ENCODE results near the gene CYP39A1. TPM values are rescaled to one million over a fixed set of nuclear protein-coding genes. Genes with fewer than 3 reads are reported as not detected.

CYP39A1 gene
- total and polyA plus RNA-seq, 9 of the 15 experiments (the other 6 are each of a cell fraction or from before 2014, with no cell fraction given), result not detected

DNA sequence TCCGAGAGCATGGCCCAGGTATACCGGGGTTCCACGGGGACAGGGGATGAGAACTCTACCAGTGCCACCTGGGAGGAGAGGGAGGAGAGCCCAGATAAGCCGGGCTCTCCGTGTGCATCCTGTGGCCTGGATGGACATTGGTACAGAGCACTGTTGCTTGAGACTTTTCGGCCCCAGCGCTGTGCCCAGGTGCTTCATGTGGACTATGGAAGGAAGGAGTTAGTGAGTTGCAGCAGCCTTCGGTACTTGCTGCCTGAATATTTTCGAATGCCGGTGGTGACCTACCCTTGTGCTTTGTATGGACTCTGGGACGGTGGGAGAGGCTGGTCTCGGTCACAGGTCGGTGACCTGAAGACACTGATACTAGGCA lies 36.3 kb upstream of the CYP39A1 start:
- no peaks in the 10 kb centered on the region for H3K9me3 ChIP-seq (replicated peaks; ENCODE audit: control insufficient read depth, insufficient read depth, low read depth, low read length)
- no peaks in the 10 kb centered on the region for H3K9me1 ChIP-seq (ENCODE audit: control insufficient read depth, insufficient read depth, low read length)
- BruUV-seq (replicated peaks), result no TSS peak
- H2AFZ ChIP-seq (ENCODE audit: low read depth, low read length), result no peak overlapping the region
- in situ Hi-C loops (cut with MboI) (no loop called here), intact Hi-C loops (cut with micrococcal nuclease) (no loop called here)
- no peak for TF ChIP-seq SREBF2 (CRISPR knock-in tag; IDR thresholded peaks at IDR 0.05)
- TF ChIP-seq, protein P1, sequence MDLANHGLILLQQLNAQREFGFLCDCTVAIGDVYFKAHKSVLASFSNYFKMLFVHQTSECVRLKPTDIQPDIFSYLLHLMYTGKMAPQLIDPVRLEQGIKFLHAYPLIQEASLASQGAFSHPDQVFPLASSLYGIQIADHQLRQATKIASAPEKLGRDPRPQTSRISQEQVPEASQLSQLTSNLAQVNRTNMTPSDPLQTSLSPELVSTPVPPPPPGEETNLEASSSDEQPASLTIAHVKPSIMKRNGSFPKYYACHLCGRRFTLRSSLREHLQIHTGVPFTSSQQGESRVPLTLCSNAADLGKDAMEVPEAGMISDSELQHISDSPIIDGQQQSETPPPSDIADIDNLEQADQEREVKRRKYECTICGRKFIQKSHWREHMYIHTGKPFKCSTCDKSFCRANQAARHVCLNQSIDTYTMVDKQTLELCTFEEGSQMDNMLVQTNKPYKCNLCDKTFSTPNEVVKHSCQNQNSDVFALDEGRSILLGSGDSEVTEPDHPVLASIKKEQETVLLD (IDR thresholded peaks at IDR 0.05), result no peak
- TF ChIP-seq, protein P2, sequence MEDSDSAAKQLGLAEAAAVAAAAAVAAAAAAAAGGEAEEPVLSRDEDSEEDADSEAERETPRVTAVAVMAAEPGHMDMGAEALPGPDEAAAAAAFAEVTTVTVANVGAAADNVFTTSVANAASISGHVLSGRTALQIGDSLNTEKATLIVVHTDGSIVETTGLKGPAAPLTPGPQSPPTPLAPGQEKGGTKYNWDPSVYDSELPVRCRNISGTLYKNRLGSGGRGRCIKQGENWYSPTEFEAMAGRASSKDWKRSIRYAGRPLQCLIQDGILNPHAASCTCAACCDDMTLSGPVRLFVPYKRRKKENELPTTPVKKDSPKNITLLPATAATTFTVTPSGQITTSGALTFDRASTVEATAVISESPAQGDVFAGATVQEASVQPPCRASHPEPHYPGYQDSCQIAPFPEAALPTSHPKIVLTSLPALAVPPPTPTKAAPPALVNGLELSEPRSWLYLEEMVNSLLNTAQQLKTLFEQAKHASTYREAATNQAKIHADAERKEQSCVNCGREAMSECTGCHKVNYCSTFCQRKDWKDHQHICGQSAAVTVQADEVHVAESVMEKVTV (CRISPR knock-in tag; IDR thresholded peaks at IDR 0.05), result no peak
- TF ChIP-seq HMG20B (CRISPR knock-in tag; IDR thresholded peaks at IDR 0.05), result no peak
- TF ChIP-seq, protein P3, sequence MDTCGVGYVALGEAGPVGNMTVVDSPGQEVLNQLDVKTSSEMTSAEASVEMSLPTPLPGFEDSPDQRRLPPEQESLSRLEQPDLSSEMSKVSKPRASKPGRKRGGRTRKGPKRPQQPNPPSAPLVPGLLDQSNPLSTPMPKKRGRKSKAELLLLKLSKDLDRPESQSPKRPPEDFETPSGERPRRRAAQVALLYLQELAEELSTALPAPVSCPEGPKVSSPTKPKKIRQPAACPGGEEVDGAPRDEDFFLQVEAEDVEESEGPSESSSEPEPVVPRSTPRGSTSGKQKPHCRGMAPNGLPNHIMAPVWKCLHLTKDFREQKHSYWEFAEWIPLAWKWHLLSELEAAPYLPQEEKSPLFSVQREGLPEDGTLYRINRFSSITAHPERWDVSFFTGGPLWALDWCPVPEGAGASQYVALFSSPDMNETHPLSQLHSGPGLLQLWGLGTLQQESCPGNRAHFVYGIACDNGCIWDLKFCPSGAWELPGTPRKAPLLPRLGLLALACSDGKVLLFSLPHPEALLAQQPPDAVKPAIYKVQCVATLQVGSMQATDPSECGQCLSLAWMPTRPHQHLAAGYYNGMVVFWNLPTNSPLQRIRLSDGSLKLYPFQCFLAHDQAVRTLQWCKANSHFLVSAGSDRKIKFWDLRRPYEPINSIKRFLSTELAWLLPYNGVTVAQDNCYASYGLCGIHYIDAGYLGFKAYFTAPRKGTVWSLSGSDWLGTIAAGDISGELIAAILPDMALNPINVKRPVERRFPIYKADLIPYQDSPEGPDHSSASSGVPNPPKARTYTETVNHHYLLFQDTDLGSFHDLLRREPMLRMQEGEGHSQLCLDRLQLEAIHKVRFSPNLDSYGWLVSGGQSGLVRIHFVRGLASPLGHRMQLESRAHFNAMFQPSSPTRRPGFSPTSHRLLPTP (IDR thresholded peaks at IDR 0.05; ENCODE audit: borderline replicate concordance, extremely low read depth, insufficient read length), result no peak
- no peak for TF ChIP-seq KDM4B (IDR thresholded peaks at IDR 0.05; ENCODE audit: borderline replicate concordance in 2 of 2, low read depth in 1 of 2)
- TF ChIP-seq CCNT2 (IDR thresholded peaks at IDR 0.05; ENCODE audit: borderline replicate concordance, extremely low read depth, insufficient read length, low read depth, low read length), result no peak
- TF ChIP-seq TARDBP (IDR thresholded peaks at IDR 0.05), result no peak
- no peak for FAIRE-seq
- ChIA-PET POLR2A (no interaction called here), CTCF (ENCODE audit: low intra/inter-chr PET ratio) (no interaction called here)
- peaks cover 0 to 11% of the 10 kb centered on the region in 2 experiments; a peak in 1 of 5 replicates for H3K27me3 ChIP-seq (ENCODE audit: control insufficient read depth in 2 of 2, insufficient read depth in 2 of 2, low read length in 2 of 2)
- ATAC-seq, result no peak
- H3K4me3 ChIP-seq, result no peak overlapping the region
- DNase-seq (ENCODE audit: extremely low read depth in 1 of 4, low spot score in 3 of 4), result no peak
- H3K4me2 ChIP-seq (ENCODE audit: insufficient read depth, low read length), result no peak overlapping the region
- no peak overlapping the region for H3K27ac ChIP-seq (ENCODE audit: extremely low read depth, low read depth, low read length)
- H4K20me1 ChIP-seq (replicated peaks; ENCODE audit: control insufficient read depth, insufficient read depth, low read length), result no peaks in the 10 kb centered on the region
- no peaks in the 10 kb centered on the region for H3K79me2 ChIP-seq (ENCODE audit: control insufficient read depth, insufficient read depth, low read length)
- no peaks in the 10 kb centered on the region for H3K36me3 ChIP-seq (ENCODE audit: control insufficient read depth, insufficient read depth, low read length)
- H3K9ac ChIP-seq (ENCODE audit: insufficient read depth in 1 of 2, low read depth in 2 of 2, low read length in 2 of 2), result no peak overlapping the region
- WGBS (ENCODE audit: insufficient coverage, low coverage, missing lambda C conversion rate), result 5% methylated on average over 13 of the region's 13 CpGs
- H3K4me1 ChIP-seq (replicated peaks in 1 of 2; ENCODE audit: control insufficient read depth in 2 of 2, insufficient read depth in 2 of 2, low read length in 2 of 2), result peaks cover 0 to 14% of the 10 kb centered on the region in 2 experiments; a peak in 2 of 5 replicates

All from K562 (cell line).